Heart left ventricle (tissue), 13 donors: Measurements from ENCODE around the gene ASXL2.

Experiments used
- CTCF ChIP-seq, 12 donors: fragments of 200-600 bp; sonication (generic) in 4 of 12; IDR thresholded peaks; one replicate each; pipeline versions ENCODE4 v1.5.0 to v1.8.0; 2018 to 2022; ENCODE audit warnings: antibody characterized with exemption in 12 of 12, mild to moderate bottlenecking in 5 of 12
- POLR2A ChIP-seq, 2 donors: fragments of 450-650 bp; IDR thresholded peaks; one replicate each; pipeline ENCODE4 v1.6.1; 2017; ENCODE audit warnings: antibody characterized with exemption in 2 of 2, mild to moderate bottlenecking in 2 of 2, moderate library complexity in 2 of 2
- donor health status: ischemic (EF 13 %, LVEDD 7.1; RV severe dilation, severe dysfunction).
- donor health status: DM: no; HTN: yes; CAD: no.
- donor health status: DM: no; HTN: no; CAD: no.
- donor health status: ischemic (EF 25% LVEDD 6.9; RV normal size, moderate dysfunction).
- donor health status: ischemic (EF 25% LVEDD 5.7; RV mildly dilated, moderate dysfunction).
- donor health status: ischemic (EF 35%, LVEDD 5.7; RV mildly dilated, moderate dysfunction).
- donor health status: nonischemic (EF 11% LVEDD 7.7; RV severe dilation, severe dysfunction).
- donor health status: DM: yes; HTN: yes; CAD: no.
- donor health status: PGD.
- donor health status: ischemic (EF 29% LVEDD 5.4; RV normal size, mild dysfunction).
- donor health status: nonischemic (EF 23%, LVEDD 6.1; RV moderate dilation, normal function).

GRCh38 chr2:25772078-25772477 is 106.2 kb downstream of the ASXL2 start:
- TF ChIP-seq CTCF (IDR thresholded peaks at IDR 0.05): no peak
- TF ChIP-seq POLR2A (IDR thresholded peaks at IDR 0.05): no peak
